Gastroesophageal sphincter (tissue), 4 donors: ENCODE results near the gene ZMYND11. TPM values are rescaled to one million over a fixed set of nuclear protein-coding genes. Genes with fewer than 3 reads are reported as not detected.
A peak's percentile ranks its signal among the peaks of the same experiment; 100 is the strongest.

ENCODE experiments used
- ATAC-seq: fragments of 150-250 bp; one replicate; pipeline ENCODE4 v1.9.1; 2016; ENCODE audit warnings: mild to moderate bottlenecking, moderate library complexity
- H3K27ac ChIP-seq, 4 donors: fragments of 200-600 bp; sonication (generic) in 3 of 4; 1 replicate in 3 of 4; 2 replicates in 1 of 4; pipeline ENCODE4 v1.5.1; 2016 to 2019
- H3K27me3 ChIP-seq: fragments of 200-600 bp; sonication (generic); one replicate; pipeline ENCODE4 v1.5.1; 2019
- H3K36me3 ChIP-seq, 2 donors: fragments of 200-600 bp; sonication (generic); one replicate each; pipeline ENCODE4 v1.5.1; 2019; ENCODE audit warnings: control low read depth in 1 of 2
- H3K4me1 ChIP-seq, 3 donors: fragments of 200-600 bp; sonication (generic); 1 replicate in 2 of 3; 2 replicates in 1 of 3; pipeline ENCODE4 v1.5.1; 2016 to 2019; ENCODE audit warnings: control low read depth in 2 of 3
- H3K4me3 ChIP-seq, 2 donors: fragments of 200-600 bp; sonication (generic); one replicate each; pipeline ENCODE4 v1.5.1; 2019; ENCODE audit warnings: mild to moderate bottlenecking in 1 of 2, moderate library complexity in 1 of 2
- H3K9me3 ChIP-seq, 3 donors: fragments of 200-600 bp; sonication (generic); one replicate each; pipeline ENCODE4 v1.5.1; 2017 to 2019; ENCODE audit warnings: control low read depth in 2 of 3
- CTCF ChIP-seq, 4 experiments: fragments of 200-600 bp in 2 of 4; fragments of 450-650 bp in 2 of 4; sonication (generic) in 1 of 4; IDR thresholded peaks; one replicate each; pipeline ENCODE4 v1.5.1; 2017 to 2019; ENCODE audit warnings: antibody characterized with exemption in 4 of 4, mild to moderate bottlenecking in 2 of 4, moderate library complexity in 2 of 4
- EP300 ChIP-seq: sonication (generic); formaldehyde crosslinking; IDR thresholded peaks from one replicate; pipeline ENCODE4 v1.6.1; 2017; ENCODE audit warnings: antibody characterized with exemption, mild to moderate bottlenecking
- POLR2A ChIP-seq, 2 donors: fragments of 450-650 bp; IDR thresholded peaks; one replicate each; pipeline ENCODE4 v1.6.1; 2017; ENCODE audit warnings: antibody characterized with exemption in 2 of 2, mild to moderate bottlenecking in 2 of 2, moderate library complexity in 1 of 2
- POLR2AphosphoS5 ChIP-seq: sonication (generic); formaldehyde crosslinking; IDR thresholded peaks from one replicate; pipeline ENCODE4 v1.6.1; 2017; ENCODE audit warnings: antibody characterized with exemption
- WGBS, 2 donors: methylation state at CpG; one replicate each; pipeline ENCODE4 v1.1.5; 2018; ENCODE audit warnings: low coverage in 1 of 2; 5-methylcytosine and 5-hydroxymethylcytosine counted together
- total RNA-seq, 4 donors: library from RNA; depleted of rRNA; stranded (reverse); fragments of >200 nt; gene quantifications; one replicate each; pipeline ENCODE4 v1.1.0, GENCODE V29; 2016

The ZMYND11 gene
- total RNA-seq, result 100 to 1,000 TPM; 131 to 176 (median 166) TPM

- ATAC-seq, result peak; percentile 88
- Histone ChIP-seq H3K4me1 (peaks cover 7 to 57% (median 18%) of the 10 kb centered on the region in 3 donors), H3K9me3 (no peaks in the 10 kb centered on the region), H3K27ac (peak within 1 kb of the TSS; percentile 84 to 99 (median 99)), H3K27me3 (no peaks in the 10 kb centered on the region), H3K4me3 (peak within 1 kb of the TSS; percentile 60 to 72), H3K36me3 (no peaks in the 10 kb centered on the region)
- TF ChIP-seq POLR2A (IDR thresholded peaks at IDR 0.05) (peak in 1 of 2 donors; percentile 43), EP300 (no peak), POLR2AphosphoS5 (peak; percentile 13), CTCF (IDR thresholded peaks at IDR 0.05) (no peak)
- no CpG with 5 or more reads among the region's 73 CpGs for WGBS, 2 donors
Observed at GRCh38 chr10:135132-135600, at the start of gene ZMYND11. TSS of gene ZMYND11 (plus strand) at chr10:135455. CDS start at chr10:180013, 44,558 bp downstream.

- no peak for TF ChIP-seq POLR2AphosphoS5
- no peak for TF ChIP-seq CTCF (IDR thresholded peaks at IDR 0.05)
- no peak for TF ChIP-seq POLR2A (IDR thresholded peaks at IDR 0.05)
- no peak for TF ChIP-seq EP300
- Histone ChIP-seq H3K36me3 (no peaks in the 10 kb centered on the region), H3K4me1 (no peaks in the 10 kb centered on the region), H3K27me3 (peaks cover 12% of the 10 kb centered on the region), H3K4me3 (no peak overlapping the region), H3K27ac (no peak overlapping the region), H3K9me3 (no peaks in the 10 kb centered on the region)
- WGBS, 2 donors, result 100% methylated on average over 1 of the region's 10 CpGs; no CpG with 5 or more reads in 1 of the 2 donors
- ATAC-seq, result no peak
Observed at GRCh38 chr10:86031-86430, 49.2 kb upstream of the ZMYND11 start.

- ATAC-seq, result no peak
Observed at GRCh38 chr10:87177-88080, 47.8 kb upstream of the ZMYND11 start.

GRCh38 chr10:88253-88652 lies 47.0 kb upstream of the ZMYND11 start:
- H3K4me3 ChIP-seq, result no peak overlapping the region
- no peaks in the 10 kb centered on the region for H3K36me3 ChIP-seq
- no peak overlapping the region for H3K27ac ChIP-seq
- H3K9me3 ChIP-seq, result no peaks in the 10 kb centered on the region
- H3K4me1 ChIP-seq, result no peaks in the 10 kb centered on the region
- no peak for ATAC-seq
- WGBS, 2 donors, result 41 to 90% methylated on average over 2 to 3 of the region's 4 CpGs
- TF ChIP-seq EP300 (no peak), POLR2AphosphoS5 (no peak), POLR2A (IDR thresholded peaks at IDR 0.05) (no peak), CTCF (IDR thresholded peaks at IDR 0.05) (no peak)
- no peaks in the 10 kb centered on the region for H3K27me3 ChIP-seq

More at GRCh38 chr10:87177-88080, 47.8 kb upstream of the ZMYND11 start:
- Histone ChIP-seq H3K4me1 (no peaks in the 10 kb centered on the region), H3K27ac (no peak overlapping the region), H3K4me3 (no peak overlapping the region), H3K36me3 (no peaks in the 10 kb centered on the region), H3K27me3 (no peaks in the 10 kb centered on the region), H3K9me3 (no peaks in the 10 kb centered on the region)
- 68% methylated on average over 5 of the region's 19 CpGs; no CpG with 5 or more reads in 1 of the 2 donors for WGBS, 2 donors
- no peak for TF ChIP-seq CTCF (IDR thresholded peaks at IDR 0.05)
- no peak for TF ChIP-seq POLR2A (IDR thresholded peaks at IDR 0.05)
- TF ChIP-seq EP300, result no peak
- no peak for TF ChIP-seq POLR2AphosphoS5
